Iris pigment epithelial cell (primary cell): ENCODE results near the gene DLG1.

Experiments used
- DNase-seq: peaks from one replicate; pipeline ENCODE4 v3.0.0-alpha.2; 2011; ENCODE audit warnings: low read depth

The DLG1 gene

GRCh38 chr3:197298341-197298944 lies at the start of gene DLG1:
DLG1 (minus strand) TSS chr3:197298612; CDS start chr3:197297204, 1,408 bp downstream.
- DNase-seq = peak; percentile 97

- no peak for DNase-seq
Measured at GRCh38 chr3:197348014-197348413, 49.6 kb upstream of the DLG1 start.

GRCh38 chr3:197345390-197345789 lies 47.0 kb upstream of the DLG1 start:
- DNase-seq = no peak

GRCh38 chr3:197344582-197345318 lies 46.3 kb upstream of the DLG1 start:
- no peak for DNase-seq

GRCh38 chr3:197343656-197344408 lies 45.4 kb upstream of the DLG1 start:
- no peak for DNase-seq

- no peak for DNase-seq
Measured at GRCh38 chr3:197343111-197343510, 44.7 kb upstream of the DLG1 start.

- no peak for DNase-seq
Measured at GRCh38 chr3:197340521-197340871, 42.1 kb upstream of the DLG1 start.

- DNase-seq = peak; percentile 34
Measured at GRCh38 chr3:197339841-197340520, 41.6 kb upstream of the DLG1 start.

- no peak for DNase-seq
Measured at GRCh38 chr3:197338586-197338985, 40.2 kb upstream of the DLG1 start.

GRCh38 chr3:197337656-197338055 lies 39.2 kb upstream of the DLG1 start:
- peak; percentile 61 for DNase-seq

- DNase-seq = no peak
Measured at GRCh38 chr3:197337214-197337613, 38.8 kb upstream of the DLG1 start.

- no peak for DNase-seq
Measured at GRCh38 chr3:197336348-197336747, 37.9 kb upstream of the DLG1 start.

- DNase-seq = no peak
Measured at GRCh38 chr3:197335428-197336132, 37.2 kb upstream of the DLG1 start.

- no peak for DNase-seq
Measured at GRCh38 chr3:197333901-197334639, 35.7 kb upstream of the DLG1 start.

GRCh38 chr3:197331131-197331530 lies 32.7 kb upstream of the DLG1 start:
- DNase-seq = no peak

GRCh38 chr3:197329382-197329781 lies 31.0 kb upstream of the DLG1 start:
- DNase-seq = no peak

GRCh38 chr3:197328198-197328597 lies 29.8 kb upstream of the DLG1 start:
- no peak for DNase-seq

- no peak for DNase-seq
Measured at GRCh38 chr3:197327701-197328100, 29.3 kb upstream of the DLG1 start.

- DNase-seq = no peak
Measured at GRCh38 chr3:197325773-197326172, 27.4 kb upstream of the DLG1 start.

GRCh38 chr3:197322149-197322548 lies 23.7 kb upstream of the DLG1 start:
- DNase-seq = no peak

- no peak for DNase-seq
Measured at GRCh38 chr3:197320582-197320981, 22.2 kb upstream of the DLG1 start.
